ENCODE results near the gene SAP25. TPM values are rescaled to one million over a fixed set of nuclear protein-coding genes. Genes with fewer than 3 reads are reported as not detected.
"Not testable (repeated sequence)": the region's sequence is repeated elsewhere in the genome, so short reads cannot be mapped to it uniquely, and the experiment has no call there.

The SAP25 gene
- total and polyA plus RNA-seq, 2 of the 4 experiments (the other 2 are of a cell fraction): 1.8 TPM; not detected in 1

- H2BK120ac ChIP-seq (ENCODE audit: low read depth, low read length); H2AK5ac ChIP-seq (ENCODE audit: low read depth, low read length); H3K9me3 ChIP-seq (ENCODE audit: control insufficient read depth, insufficient read depth, low read length); H3K4ac ChIP-seq (ENCODE audit: low read depth, low read length); H4K20me1 ChIP-seq (ENCODE audit: insufficient read depth, low read length); H3K27me3 ChIP-seq (ENCODE audit: control insufficient read depth, insufficient read depth, low read length); H4K8ac ChIP-seq (ENCODE audit: low read depth in 2 of 2, low read length in 2 of 2); H3K4me1 ChIP-seq (ENCODE audit: control insufficient read depth, insufficient read depth, low read length); CTCF ChIA-PET; ATAC-seq (ENCODE audit: low read depth); H3K18ac ChIP-seq (ENCODE audit: low read depth, low read length); BruUV-seq (replicated peaks); H3K14ac ChIP-seq (replicated peaks; ENCODE audit: low read depth, low read length); H3K4me2 ChIP-seq (ENCODE audit: low read depth, low read length); H2BK20ac ChIP-seq (ENCODE audit: low read depth, low read length); intact Hi-C loops (cut with micrococcal nuclease); H4K5ac ChIP-seq (ENCODE audit: low read depth, low read length); H3K9me1 ChIP-seq (ENCODE audit: insufficient read depth, low read length); H3K9ac ChIP-seq (ENCODE audit: low read depth, low read length); H3K27ac ChIP-seq (ENCODE audit: insufficient read depth, low read length); H2AK9ac ChIP-seq (replicated peaks; ENCODE audit: low read depth, low read length, poor library complexity); H3K36me3 ChIP-seq (ENCODE audit: control insufficient read depth, insufficient read depth, low read length); in situ Hi-C loops (cut with MboI; ENCODE audit: low sequenced_read_pairs); H3K23ac ChIP-seq (ENCODE audit: low read depth, low read length); H3K4me3 ChIP-seq (ENCODE audit: insufficient read depth, low read depth, low read length); dilution Hi-C loops (cut with HindIII; ENCODE audit: low sequenced_read_pairs, unreplicated experiment); H3K79me1 ChIP-seq (ENCODE audit: low read depth in 1 of 2, low read length in 2 of 2); H2BK5ac ChIP-seq (ENCODE audit: low read depth, low read length, poor library complexity, severe bottlenecking); DNase-seq; H2AFZ ChIP-seq (replicated peaks; ENCODE audit: low read length, poor library complexity); H3K56ac ChIP-seq (ENCODE audit: extremely low read depth, insufficient read depth, low read length); H2BK15ac ChIP-seq (ENCODE audit: low read depth, low read length); H4K91ac ChIP-seq (ENCODE audit: insufficient read depth, low read depth, low read length): not testable (repeated sequence)
- POLR2A ChIA-PET (ENCODE audit: unreplicated experiment): interaction anchor here (0.6 kb wide), 1 partner anchor 11 kb away, joined by 9 read pairs; the partner anchor contains the start of gene AGFG2
- no CpG with 5 or more reads among the region's 12 CpGs for WGBS, 2 experiments (ENCODE audit: extremely low coverage in 2 of 2, insufficient read length in 1 of 2)
These were observed 45.4 kb downstream of the SAP25 start for GRCh38 chr7:100528108-100528866.

DNA sequence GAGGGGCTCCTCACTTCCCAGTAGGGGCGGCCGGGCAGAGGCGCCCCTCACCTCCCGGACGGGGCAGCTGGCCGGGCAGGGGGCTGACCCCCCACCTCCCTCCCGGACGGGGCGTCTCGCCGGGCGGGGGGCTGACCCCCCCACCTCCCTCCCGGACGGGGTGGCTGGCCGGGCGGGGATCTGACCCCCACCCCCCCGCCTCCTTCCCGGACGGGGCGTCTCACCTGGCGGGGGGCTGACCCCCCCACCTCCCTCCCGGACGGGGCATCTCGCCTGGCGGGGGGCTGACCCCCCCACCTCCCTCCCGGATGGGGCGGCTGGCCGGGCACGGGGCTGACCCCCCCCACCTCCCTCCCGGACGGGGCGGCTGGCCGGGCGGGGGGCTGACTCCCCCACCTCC, 50.5 kb downstream of the SAP25 start:
- POLR2A ChIA-PET (ENCODE audit: unreplicated experiment); H4K91ac ChIP-seq (ENCODE audit: insufficient read depth, low read depth, low read length); H4K8ac ChIP-seq (ENCODE audit: low read depth in 2 of 2, low read length in 2 of 2): not testable (repeated sequence)

More for the DNA sequence above, 50.5 kb downstream of the SAP25 start:
- H3K56ac ChIP-seq (ENCODE audit: extremely low read depth, insufficient read depth, low read length); H3K9me1 ChIP-seq (ENCODE audit: insufficient read depth, low read length); H2BK20ac ChIP-seq (ENCODE audit: low read depth, low read length); BruUV-seq (replicated peaks); H3K4me1 ChIP-seq (ENCODE audit: control insufficient read depth, insufficient read depth, low read length); H2AK5ac ChIP-seq (ENCODE audit: low read depth, low read length); CTCF ChIA-PET; in situ Hi-C loops (cut with MboI; ENCODE audit: low sequenced_read_pairs); dilution Hi-C loops (cut with HindIII; ENCODE audit: low sequenced_read_pairs, unreplicated experiment); H2AK9ac ChIP-seq (replicated peaks; ENCODE audit: low read depth, low read length, poor library complexity); H3K14ac ChIP-seq (replicated peaks; ENCODE audit: low read depth, low read length); H2BK120ac ChIP-seq (ENCODE audit: low read depth, low read length); H2BK5ac ChIP-seq (ENCODE audit: low read depth, low read length, poor library complexity, severe bottlenecking); H3K79me1 ChIP-seq (ENCODE audit: low read depth in 1 of 2, low read length in 2 of 2); H3K27ac ChIP-seq (ENCODE audit: insufficient read depth, low read length); H3K27me3 ChIP-seq (ENCODE audit: control insufficient read depth, insufficient read depth, low read length); H3K4ac ChIP-seq (ENCODE audit: low read depth, low read length); H3K9ac ChIP-seq (ENCODE audit: low read depth, low read length); H2BK15ac ChIP-seq (ENCODE audit: low read depth, low read length); H3K4me2 ChIP-seq (ENCODE audit: low read depth, low read length); H4K5ac ChIP-seq (ENCODE audit: low read depth, low read length); H2AFZ ChIP-seq (replicated peaks; ENCODE audit: low read length, poor library complexity); H3K23ac ChIP-seq (ENCODE audit: low read depth, low read length); H4K20me1 ChIP-seq (ENCODE audit: insufficient read depth, low read length); ATAC-seq (ENCODE audit: low read depth); H3K9me3 ChIP-seq (ENCODE audit: control insufficient read depth, insufficient read depth, low read length); H3K18ac ChIP-seq (ENCODE audit: low read depth, low read length); H3K36me3 ChIP-seq (ENCODE audit: control insufficient read depth, insufficient read depth, low read length); DNase-seq; H3K4me3 ChIP-seq (ENCODE audit: insufficient read depth, low read depth, low read length); intact Hi-C loops (cut with micrococcal nuclease): not testable (repeated sequence)
- no CpG with 5 or more reads among the region's 34 CpGs for WGBS, 2 experiments (ENCODE audit: extremely low coverage in 2 of 2, insufficient read length in 1 of 2)
